Measurements from ENCODE around the gene INPP4A. TPM values are rescaled to one million over a fixed set of nuclear protein-coding genes. Genes with fewer than 3 reads are reported as not detected.
A peak's percentile ranks its signal among the peaks of the same experiment; 100 is the strongest.

The INPP4A gene
- total and polyA plus RNA-seq, 5 donors, result 5.1 to 18.1 (median 15.8) TPM

DNA sequence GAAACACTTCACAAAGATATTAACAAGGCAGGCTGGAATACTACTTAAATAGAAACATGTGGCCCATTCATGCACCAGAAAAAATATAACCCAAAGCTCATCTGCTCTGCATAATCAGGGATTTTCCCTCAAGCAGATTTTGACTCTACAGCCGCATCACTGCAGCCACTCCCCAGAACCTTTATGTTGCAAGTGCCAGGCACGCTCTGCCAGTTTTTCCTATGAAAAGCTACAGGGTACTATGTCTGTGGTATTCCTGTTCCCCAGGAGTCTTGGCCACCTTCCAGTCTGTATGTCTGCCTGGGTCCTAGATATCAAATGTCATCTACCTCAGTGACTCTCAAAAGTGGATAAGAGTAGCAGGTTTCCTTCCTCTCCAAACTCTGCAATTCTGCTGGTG is 159.9 kb downstream of the INPP4A start:
- Histone ChIP-seq H3K27me3 (ENCODE audit: control insufficient read depth, insufficient read depth) (no peaks in the 10 kb centered on the region), H3K4me1 (ENCODE audit: control insufficient read depth, insufficient read depth, low read length) (peaks cover 7% of the 10 kb centered on the region), H3K4me3 (ENCODE audit: low read length) (no peak overlapping the region), H3K27ac (ENCODE audit: low read length) (no peak overlapping the region), H3K9me3 (ENCODE audit: control insufficient read depth, low read length) (no peaks in the 10 kb centered on the region)
- intact Hi-C loops (cut with DNase I), result loop anchor here in 2 of 4 donors (10.0 kb wide), 1 partner anchor 190 kb away; no protein-coding TSS in a partner anchor
- DNase-seq (no peak), ATAC-seq (no peak)
- 82% methylated on average over 2 of the region's 2 CpGs for WGBS

GRCh38 chr2:98605076-98605475 is 160.4 kb downstream of the INPP4A start:
- no peak for ATAC-seq
- Histone ChIP-seq H3K27ac (ENCODE audit: low read length) (no peak overlapping the region), H3K9me3 (ENCODE audit: control insufficient read depth, low read length) (no peaks in the 10 kb centered on the region), H3K27me3 (ENCODE audit: control insufficient read depth, insufficient read depth) (no peaks in the 10 kb centered on the region), H3K4me3 (ENCODE audit: low read length) (no peak overlapping the region), H3K4me1 (ENCODE audit: control insufficient read depth, insufficient read depth, low read length) (peaks cover 7% of the 10 kb centered on the region)
- intact Hi-C loops (cut with DNase I), result loop anchor here in 3 of 4 donors (5.0 to 10.0 kb wide), 2 partner anchors 190 to 193 kb away; no protein-coding TSS in a partner anchor
- DNase-seq, result no peak
- 73% methylated on average over 3 of the region's 3 CpGs for WGBS

GRCh38 chr2:98606431-98606830 is 161.8 kb downstream of the INPP4A start:
- no peak overlapping the region for H3K27ac ChIP-seq (ENCODE audit: low read length)
- H3K4me3 ChIP-seq (ENCODE audit: low read length), result no peak overlapping the region
- H3K27me3 ChIP-seq (ENCODE audit: control insufficient read depth, insufficient read depth), result no peaks in the 10 kb centered on the region
- intact Hi-C loops (cut with DNase I), result loop anchor here in 3 of 4 donors (5.0 to 10.0 kb wide), 2 partner anchors 192 to 194 kb away; no protein-coding TSS in a partner anchor
- no peak for DNase-seq
- H3K9me3 ChIP-seq (ENCODE audit: control insufficient read depth, low read length), result no peaks in the 10 kb centered on the region
- WGBS, result 85% methylated on average over 7 of the region's 7 CpGs
- H3K4me1 ChIP-seq (ENCODE audit: control insufficient read depth, insufficient read depth, low read length), result peaks cover 7% of the 10 kb centered on the region
- no peak for ATAC-seq

DNA sequence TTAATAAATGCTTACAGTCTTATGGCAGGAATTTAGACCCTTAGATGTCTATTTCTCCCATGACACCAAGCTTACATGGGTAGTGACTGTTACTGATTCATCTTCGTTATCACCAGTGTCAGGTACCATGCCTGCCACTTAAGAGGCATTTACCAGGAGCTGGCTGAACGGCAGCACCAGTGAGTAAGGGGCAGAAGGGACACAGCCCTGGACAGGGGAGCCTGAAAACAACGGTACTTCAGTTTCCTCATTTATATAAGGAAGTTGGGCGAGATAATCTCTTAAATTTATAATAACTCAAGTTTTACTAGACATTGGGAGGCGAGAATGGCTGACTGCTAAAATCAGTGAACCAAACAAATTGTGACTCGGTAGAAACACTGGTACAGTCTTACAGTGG is 162.4 kb downstream of the INPP4A start:
- DNase-seq, result no peak
- Histone ChIP-seq H3K27ac (ENCODE audit: low read length) (no peak overlapping the region), H3K9me3 (ENCODE audit: control insufficient read depth, low read length) (no peaks in the 10 kb centered on the region), H3K4me1 (ENCODE audit: control insufficient read depth, insufficient read depth, low read length) (peaks cover 7% of the 10 kb centered on the region), H3K4me3 (ENCODE audit: low read length) (peak overlapping the region; percentile 67), H3K27me3 (ENCODE audit: control insufficient read depth, insufficient read depth) (no peaks in the 10 kb centered on the region)
- ATAC-seq, result no peak
- WGBS, result 62% methylated on average over 6 of the region's 6 CpGs
- intact Hi-C loops (cut with DNase I), result loop anchor here in 3 of 4 donors (5.0 to 10.0 kb wide), 2 partner anchors 192 to 195 kb away; no protein-coding TSS in a partner anchor

GRCh38 chr2:98607741-98608115 is 163.1 kb downstream of the INPP4A start:
- intact Hi-C loops (cut with DNase I), result loop anchor here in 3 of 4 donors (5.0 to 10.0 kb wide), 2 partner anchors 193 to 195 kb away; no protein-coding TSS in a partner anchor
- H3K9me3 ChIP-seq (ENCODE audit: control insufficient read depth, low read length), result no peaks in the 10 kb centered on the region
- H3K4me3 ChIP-seq (ENCODE audit: low read length), result peak overlapping the region; percentile 67
- H3K4me1 ChIP-seq (ENCODE audit: control insufficient read depth, insufficient read depth, low read length), result peaks cover 7% of the 10 kb centered on the region
- 7% methylated on average over 7 of the region's 7 CpGs for WGBS
- H3K27ac ChIP-seq (ENCODE audit: low read length), result peak overlapping the region; percentile 88
- DNase-seq (no peak), ATAC-seq (peak in 1 of 2 donors; percentile 25)
- no peaks in the 10 kb centered on the region for H3K27me3 ChIP-seq (ENCODE audit: control insufficient read depth, insufficient read depth)

DNA sequence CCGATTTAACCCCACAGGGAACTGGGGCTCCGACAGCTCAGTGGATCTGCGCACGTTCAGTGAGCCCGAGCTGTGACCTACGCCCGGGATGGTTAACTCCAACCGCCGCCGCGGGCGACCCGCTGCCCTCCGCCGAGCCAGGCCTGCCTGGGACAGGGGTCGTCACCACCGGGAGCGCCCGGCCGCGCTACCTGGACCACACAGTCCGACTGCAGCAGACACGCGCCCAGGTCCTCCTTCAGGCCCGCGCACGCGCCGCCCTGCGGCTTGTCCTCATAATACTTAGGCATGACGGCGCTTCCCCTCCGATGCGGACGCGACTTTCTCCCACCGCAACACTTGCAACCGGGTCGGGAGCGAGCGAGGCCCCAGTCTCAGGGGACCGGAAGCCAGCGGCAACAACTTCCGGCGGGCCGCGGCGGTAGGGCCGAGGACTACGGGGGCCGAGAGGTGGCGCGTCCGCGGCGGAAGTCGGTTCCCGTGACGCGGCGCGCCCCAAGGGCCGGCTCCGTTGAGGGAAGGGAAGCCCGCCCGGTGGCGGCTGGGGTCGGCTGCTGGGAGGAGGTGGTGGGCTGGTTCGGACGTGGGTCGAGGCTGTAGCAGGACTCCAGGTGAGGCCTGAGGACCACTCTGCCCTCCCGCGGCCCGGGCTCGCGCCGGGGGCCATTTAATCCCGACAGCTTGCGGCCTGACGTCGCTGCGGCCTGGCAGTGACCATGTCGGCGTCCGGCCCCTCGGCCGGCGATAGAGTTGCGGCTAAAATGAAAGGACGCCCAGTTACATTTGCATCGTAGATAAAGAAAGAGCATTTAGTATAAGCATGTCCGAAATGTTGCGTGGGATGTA is 163.7 kb downstream of the INPP4A start, which contains the start of the genes COA5 and UNC50:
Gene COA5, minus strand, starts transcription at position 397 of the 846 bp plus-strand sequence. Its CDS starts 107 bp downstream, at position 290.
Gene UNC50, plus strand, starts transcription at position 474 of the 846 bp plus-strand sequence. CDS start 1,171 bp downstream, outside the sequence.
- H3K27me3 ChIP-seq (ENCODE audit: control insufficient read depth, insufficient read depth), result no peaks in the 10 kb centered on the region
- H3K4me1 ChIP-seq (ENCODE audit: control insufficient read depth, insufficient read depth, low read length), result peaks cover 7% of the 10 kb centered on the region
- intact Hi-C loops (cut with DNase I), result loop anchor here in 3 of 4 donors (5.0 to 10.0 kb wide), 2 partner anchors 194 to 196 kb away; no protein-coding TSS in a partner anchor
- ATAC-seq (peak; percentile 97 to 98), DNase-seq (peak; percentile 93 to 97 (median 96))
- H3K9me3 ChIP-seq (ENCODE audit: control insufficient read depth, low read length), result no peaks in the 10 kb centered on the region
- peak within 1 kb of the TSS; percentile 88 for H3K27ac ChIP-seq (ENCODE audit: low read length)
- peak within 1 kb of the TSS; percentile 67 for H3K4me3 ChIP-seq (ENCODE audit: low read length)
- WGBS, result under 1% methylated on average over 93 of the region's 93 CpGs

- Histone ChIP-seq H3K4me3 (ENCODE audit: low read length) (peak overlapping the region; percentile 67), H3K27me3 (ENCODE audit: control insufficient read depth, insufficient read depth) (no peaks in the 10 kb centered on the region), H3K4me1 (ENCODE audit: control insufficient read depth, insufficient read depth, low read length) (peaks cover 7% of the 10 kb centered on the region), H3K27ac (ENCODE audit: low read length) (peak overlapping the region; percentile 88), H3K9me3 (ENCODE audit: control insufficient read depth, low read length) (no peaks in the 10 kb centered on the region)
- peak; percentile 45 to 66 for ATAC-seq
- 1% methylated on average over 29 of the region's 29 CpGs for WGBS
- DNase-seq, result peak; percentile 27 to 65 (median 64)
- intact Hi-C loops (cut with DNase I), result loop anchor here in 3 of 4 donors (5.0 to 10.0 kb wide), 2 partner anchors 194 to 197 kb away; no protein-coding TSS in a partner anchor
Observed at GRCh38 chr2:98608962-98609604, 164.4 kb downstream of the INPP4A start.

DNA sequence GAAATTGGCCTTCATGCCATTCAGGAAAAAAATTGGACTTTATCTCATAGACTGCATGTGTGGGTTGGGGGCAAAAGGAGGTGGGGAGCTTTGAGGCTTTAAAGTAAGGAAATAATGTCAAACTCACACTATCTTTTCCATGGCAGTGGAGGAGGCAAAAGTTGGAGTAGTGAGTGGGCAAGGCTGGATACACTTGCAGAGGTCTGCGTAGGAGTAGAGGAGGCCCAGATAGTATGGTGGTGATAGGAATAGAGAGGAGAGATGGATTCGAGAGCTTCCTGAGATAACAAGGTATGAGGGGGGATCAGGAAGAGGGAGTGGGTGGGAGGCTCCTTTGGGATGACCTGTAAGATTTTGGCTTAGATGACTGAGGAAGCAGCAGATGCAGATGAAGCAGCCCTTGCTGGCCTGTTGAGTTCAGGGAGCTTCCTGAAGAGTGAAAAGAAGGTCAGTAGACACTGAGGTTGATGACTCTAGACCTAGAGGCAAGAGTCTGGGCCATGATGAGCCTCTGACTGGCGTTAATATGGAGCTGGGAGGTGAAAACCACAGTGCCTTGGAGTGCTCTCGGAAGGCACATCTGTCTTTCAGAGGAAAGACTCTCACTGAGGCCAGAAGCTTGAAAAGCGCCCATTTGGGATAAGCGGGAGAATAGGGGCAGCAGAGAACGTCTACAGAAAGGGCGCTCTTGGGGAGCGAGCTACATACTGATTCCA is 169.5 kb downstream of the INPP4A start:
- DNase-seq (no peak), ATAC-seq (no peak)
- H3K4me1 ChIP-seq (ENCODE audit: control insufficient read depth, insufficient read depth, low read length), result no peaks in the 10 kb centered on the region
- 88% methylated on average over 9 of the region's 9 CpGs for WGBS
- no peaks in the 10 kb centered on the region for H3K27me3 ChIP-seq (ENCODE audit: control insufficient read depth, insufficient read depth)
- intact Hi-C loops (cut with DNase I), result no loop called here
- H3K27ac ChIP-seq (ENCODE audit: low read length), result no peak overlapping the region
- no peak overlapping the region for H3K4me3 ChIP-seq (ENCODE audit: low read length)
- no peaks in the 10 kb centered on the region for H3K9me3 ChIP-seq (ENCODE audit: control insufficient read depth, low read length)

GRCh38 chr2:98615481-98615880 is 170.8 kb downstream of the INPP4A start:
- H3K9me3 ChIP-seq (ENCODE audit: control insufficient read depth, low read length), result no peaks in the 10 kb centered on the region
- DNase-seq, result no peak
- no peak overlapping the region for H3K27ac ChIP-seq (ENCODE audit: low read length)
- H3K4me1 ChIP-seq (ENCODE audit: control insufficient read depth, insufficient read depth, low read length), result no peaks in the 10 kb centered on the region
- 80% methylated on average over 5 of the region's 5 CpGs for WGBS
- no peaks in the 10 kb centered on the region for H3K27me3 ChIP-seq (ENCODE audit: control insufficient read depth, insufficient read depth)
- no peak overlapping the region for H3K4me3 ChIP-seq (ENCODE audit: low read length)
- ATAC-seq, result no peak
- intact Hi-C loops (cut with DNase I), result no loop called here

GRCh38 chr2:98617149-98617548 is 172.5 kb downstream of the INPP4A start:
- H3K27me3 ChIP-seq (ENCODE audit: control insufficient read depth, insufficient read depth), result no peaks in the 10 kb centered on the region
- no peak for DNase-seq

More at GRCh38 chr2:98617149-98617548, 172.5 kb downstream of the INPP4A start:
- WGBS, result 48% methylated on average over 5 of the region's 5 CpGs
- Histone ChIP-seq H3K4me1 (ENCODE audit: control insufficient read depth, insufficient read depth, low read length) (no peaks in the 10 kb centered on the region), H3K4me3 (ENCODE audit: low read length) (no peak overlapping the region), H3K9me3 (ENCODE audit: control insufficient read depth, low read length) (no peaks in the 10 kb centered on the region), H3K27ac (ENCODE audit: low read length) (no peak overlapping the region)
- no peak for ATAC-seq
- intact Hi-C loops (cut with DNase I), result no loop called here

Measured in right cardiac atrium (tissue), 5 donors.